Endothelial cell of umbilical vein (primary cell): ENCODE results near the gene FYB1. TPM values are rescaled to one million over a fixed set of nuclear protein-coding genes. Genes with fewer than 3 reads are reported as not detected.

Experiments used
- BruUV-seq: library from RNA; stranded (reverse); fragments of 400-500 nt; replicated peaks from 2 replicates; lab custom pipeline; 2021; lab: Mats Ljungman, UMichigan
- CTCF ChIA-PET: fragments of 300-600, 350-600 bp; sonication (Branson Sonifier 250); formaldehyde crosslinking; loops from one replicate; lab custom pipeline; 2021; ENCODE audit warnings: antibody characterized with exemption, inconsistent platforms; lab: Charles Lee
- POLR2A ChIA-PET: fragments of 300-600, 350-600 bp; sonication (Branson Sonifier 250); formaldehyde crosslinking; loops from one replicate; lab custom pipeline; 2021; ENCODE audit warnings: antibody characterized with exemption, inconsistent platforms; lab: Charles Lee
- DNase-seq: peaks from one replicate; pipeline ENCODE4 v3.0.0-alpha.2; 2011; ENCODE audit warnings: low read depth, low spot score
- FAIRE-seq: peaks from 2 replicates; lab custom pipeline; 2011; peaks lifted over from hg19 to GRCh38; lab: Jason Lieb, UNC
- H2AFZ ChIP-seq: 2 replicates; pipeline ENCODE4 v1.6.0; 2012; ENCODE audit warnings: low read depth, low read length, control low read depth, inconsistent platforms
- H3K27ac ChIP-seq: 2 replicates; pipeline ENCODE4 v1.5.1; 2011; ENCODE audit warnings: low read depth, mild to moderate bottlenecking, control low read depth, low read length, moderate library complexity; ENCODE audit not compliant: insufficient read depth
- H3K27me3 ChIP-seq, 2 experiments: 2 replicates each; pipeline versions ENCODE4 v1.6.0 to v1.6.1; 2011; ENCODE audit warnings: low read length in 2 of 2, mixed read lengths in 1 of 2; ENCODE audit not compliant: control insufficient read depth in 2 of 2, insufficient read depth in 2 of 2
- H3K36me3 ChIP-seq, 2 experiments: 2 replicates in 1 of 2; 3 replicates in 1 of 2; pipeline ENCODE4 v1.5.1; 2011; ENCODE audit warnings: low read length in 2 of 2, mild to moderate bottlenecking in 1 of 2, moderate library complexity in 1 of 2; ENCODE audit not compliant: control insufficient read depth in 2 of 2, insufficient read depth in 2 of 2; ENCODE audit errors: extremely low read depth in 1 of 2
- H3K4me1 ChIP-seq: 3 replicates; pipeline ENCODE4 v1.5.1; 2011; ENCODE audit warnings: mild to moderate bottlenecking, low read length; ENCODE audit not compliant: control insufficient read depth, insufficient read depth; ENCODE audit errors: extremely low read depth
- H3K4me2 ChIP-seq: 2 replicates; pipeline ENCODE4 v1.6.1; 2011; ENCODE audit warnings: low read length, control low read depth, mixed read lengths; ENCODE audit not compliant: insufficient read depth
- H3K4me3 ChIP-seq, 3 experiments: fragments of 200-600 bp in 1 of 3; sonication (generic), shearing (Covaris generic) in 1 of 3; replicated peaks in 1 of 3; 2 replicates each; pipeline ENCODE4 v1.5.1; 2011 to 2016; ENCODE audit warnings: control low read depth in 3 of 3, low read length in 3 of 3, mild to moderate bottlenecking in 2 of 3, inconsistent platforms in 1 of 3, low read depth in 1 of 3, moderate library complexity in 1 of 3; ENCODE audit not compliant: insufficient read depth in 1 of 3
- H3K79me2 ChIP-seq: 2 replicates; pipeline ENCODE4 v1.6.0; 2012; ENCODE audit warnings: low read length, inconsistent platforms; ENCODE audit not compliant: control insufficient read depth, insufficient read depth
- H3K9ac ChIP-seq: replicated peaks from 2 replicates; pipeline ENCODE3; 2011; ENCODE audit warnings: low read length, control low read depth; ENCODE audit not compliant: insufficient read depth; ENCODE audit errors: extremely low read depth
- H3K9me1 ChIP-seq: replicated peaks from 3 replicates; pipeline ENCODE4 v1.6.0; 2011; ENCODE audit warnings: mild to moderate bottlenecking, low read length; ENCODE audit not compliant: control insufficient read depth, insufficient read depth; ENCODE audit errors: extremely low read depth
- H3K9me3 ChIP-seq: replicated peaks from 2 replicates; pipeline ENCODE4 v1.5.1; 2012; ENCODE audit warnings: low read length, inconsistent platforms; ENCODE audit not compliant: control insufficient read depth, insufficient read depth
- H4K20me1 ChIP-seq: replicated peaks from 2 replicates; pipeline ENCODE3; 2011; ENCODE audit warnings: mild to moderate bottlenecking, low read length; ENCODE audit not compliant: control insufficient read depth, insufficient read depth; ENCODE audit errors: extremely low read depth
- CTCF ChIP-seq, 2 donors: IDR thresholded peaks; 1 replicate in 1 of 2; 2 replicates in 1 of 2; pipeline ENCODE4 v1.5.1; 2011; ENCODE audit warnings: low read length in 2 of 2, mild to moderate bottlenecking in 2 of 2, moderate library complexity in 2 of 2, control low read depth in 1 of 2, inconsistent platforms in 1 of 2, low read depth in 1 of 2; ENCODE audit not compliant: insufficient read depth in 1 of 2; ENCODE audit errors: extremely low read depth in 1 of 2
- EZH2 ChIP-seq: IDR thresholded peaks from 2 replicates; pipeline ENCODE4 v1.6.1; 2012; ENCODE audit warnings: borderline replicate concordance, low read depth, mild to moderate bottlenecking, moderate library complexity, low read length, inconsistent platforms; ENCODE audit not compliant: severe bottlenecking
- FOS ChIP-seq: IDR thresholded peaks from 2 replicates; pipeline ENCODE4 v1.6.1; 2011; ENCODE audit warnings: mild to moderate bottlenecking, low read length, moderate library complexity, borderline replicate concordance; ENCODE audit not compliant: insufficient read depth
- GATA2 ChIP-seq: IDR thresholded peaks from 2 replicates; pipeline ENCODE4 v1.7.0; 2011; ENCODE audit warnings: low read depth, mild to moderate bottlenecking, moderate library complexity, mixed read lengths, low read length; ENCODE audit not compliant: insufficient read length, insufficient read depth
- JUN ChIP-seq: IDR thresholded peaks from 2 replicates; pipeline ENCODE4 v1.6.1; 2011; ENCODE audit warnings: borderline replicate concordance, low read depth; ENCODE audit not compliant: insufficient read length, insufficient read depth
- MAX ChIP-seq: IDR thresholded peaks from 2 replicates; pipeline ENCODE4 v1.6.1; 2011; ENCODE audit not compliant: insufficient read depth, insufficient read length
- MYC ChIP-seq: IDR thresholded peaks from one replicate; pipeline ENCODE4 v1.6.1; 2011; ENCODE audit warnings: mild to moderate bottlenecking, low read depth, low read length
- POLR2A ChIP-seq: IDR thresholded peaks from 2 replicates; pipeline ENCODE4 v1.6.1; 2012; ENCODE audit warnings: low read depth, mild to moderate bottlenecking, control low read depth, low read length
- POLR2AphosphoS5 ChIP-seq: IDR thresholded peaks from 2 replicates; pipeline ENCODE4 v1.6.1; 2012; ENCODE audit warnings: low read depth, mild to moderate bottlenecking, control low read depth, low read length, moderate library complexity; ENCODE audit not compliant: insufficient read depth
- dilution Hi-C: fragments of 300-500 bp; cut with MboI; formaldehyde crosslinking; loops from one replicate; pipeline ENCODE4 v1.15.0; 2019; ENCODE audit warnings: low sequenced_read_pairs; ENCODE audit not compliant: extremely low pct_ligation_motif_present
- intact Hi-C: fragments of 100-400 bp; cut with micrococcal nuclease; formaldehyde crosslinking; loops from one replicate; pipeline ENCODE4 v1.10.0; 2022
- polyA plus RNA-seq, 4 experiments: library from polyadenylated mRNA; depleted of rRNA in 3 of 4; stranded (reverse) in 3 of 4; unstranded in 1 of 4; fragments of >200 nt; gene quantifications; 2 replicates each; pipeline versions ENCODE4 v1.2.1 to v1.2.3, GENCODE V29; 2011 to 2012; ENCODE audit warnings: missing spikeins in 1 of 4
- total RNA-seq: library from RNA; stranded (reverse); gene quantifications from 2 replicates; pipeline ENCODE4 v1.2.3, GENCODE V29; 2021

The FYB1 gene
- total and polyA plus RNA-seq, 2 donors (not counting 3 experiments of a cell fraction or from before 2014, with no cell fraction given), result 0.44 TPM; not detected in 1

- TF ChIP-seq POLR2AphosphoS5 (no peak), EZH2 (no peak), CTCF (IDR thresholded peaks at IDR 0.05; ENCODE audit: extremely low read depth in 1 of 2, insufficient read depth in 1 of 2, low read depth in 1 of 2, low read length in 2 of 2) (peak in 1 of 2 donors; percentile 4)
- H3K27me3 ChIP-seq, result no peaks in the 10 kb centered on the region
- intact Hi-C loops, result loop anchor here (2.0 kb wide), 1 partner anchor 63 kb away; the partner anchor contains the start of gene RICTOR
- H3K4me1 ChIP-seq, result peaks cover 30% of the 10 kb centered on the region
- no peaks in the 10 kb centered on the region for H3K9me3 ChIP-seq
- ChIA-PET POLR2A (no interaction called here), CTCF (interaction anchor here (0.9 to 1.2 kb wide), 2 partner anchors 21 to 57 kb away, joined by 3 to 5 read pairs; no protein-coding TSS in a partner anchor)
- H3K4me2 ChIP-seq, result peak overlapping the region; percentile 77
- H4K20me1 ChIP-seq, result no peaks in the 10 kb centered on the region
- no peak overlapping the region for H2AFZ ChIP-seq
- no TSS peak for BruUV-seq
- FAIRE-seq (no peak), DNase-seq (no peak)
- dilution Hi-C loops, result no loop called here
- no peaks in the 10 kb centered on the region for H3K9me1 ChIP-seq
- no peaks in the 10 kb centered on the region for H3K79me2 ChIP-seq
- H3K4me3 ChIP-seq, result no peak overlapping the region
- peak overlapping the region; percentile 63 for H3K9ac ChIP-seq
- H3K36me3 ChIP-seq, result no peaks in the 10 kb centered on the region
- peak overlapping the region; percentile 85 for H3K27ac ChIP-seq
Measured at GRCh38 chr5:39137819-39138451, 81.4 kb downstream of the FYB1 start.

- H3K79me2 ChIP-seq, result no peaks in the 10 kb centered on the region
- H3K36me3 ChIP-seq, result no peaks in the 10 kb centered on the region
- no peak overlapping the region for H3K4me2 ChIP-seq
- DNase-seq (no peak), FAIRE-seq (no peak)
- H3K27ac ChIP-seq, result no peak overlapping the region
- TF ChIP-seq POLR2AphosphoS5 (no peak), JUN (no peak), EZH2 (no peak), MAX (no peak), CTCF (IDR thresholded peaks at IDR 0.05; ENCODE audit: extremely low read depth in 1 of 2, insufficient read depth in 1 of 2, low read depth in 1 of 2, low read length in 2 of 2) (no peak), MYC (no peak), FOS (no peak), POLR2A (no peak), GATA2 (no peak)
- no peaks in the 10 kb centered on the region for H3K27me3 ChIP-seq
- intact Hi-C loops (no loop called here), dilution Hi-C loops (no loop called here)
- no peak overlapping the region for H2AFZ ChIP-seq
- H3K4me3 ChIP-seq, result no peak overlapping the region
- no peak overlapping the region for H3K9ac ChIP-seq
- BruUV-seq, result no TSS peak
- peaks cover 30% of the 10 kb centered on the region for H3K4me1 ChIP-seq
- CTCF ChIA-PET, result interaction anchor here (1.2 kb wide), 1 partner anchor 57 kb away, joined by 5 read pairs; no protein-coding TSS in a partner anchor
- H4K20me1 ChIP-seq, result no peaks in the 10 kb centered on the region
- no peaks in the 10 kb centered on the region for H3K9me1 ChIP-seq
- H3K9me3 ChIP-seq, result no peaks in the 10 kb centered on the region
- POLR2A ChIA-PET, result no interaction called here
Measured at GRCh38 chr5:39137391-39137790, 82.0 kb downstream of the FYB1 start.
